H1 (cell line): ENCODE results near the gene RIPOR3. TPM values are rescaled to one million over a fixed set of nuclear protein-coding genes. Genes with fewer than 3 reads are reported as not detected.
"Not testable (repeated sequence)": the region's sequence is repeated elsewhere in the genome, so short reads cannot be mapped to it uniquely, and the experiment has no call there.

Experiments used
- CTCF ChIA-PET: fragments of 300-600 bp; sonication (Branson Sonifier 250); formaldehyde crosslinking; loops from one replicate; lab custom pipeline; 2021; ENCODE audit not compliant: partially characterized antibody; lab: Charles Lee
- POLR2A ChIA-PET: fragments of 300-600 bp; sonication (Branson Sonifier 250); formaldehyde crosslinking; loops from one replicate; lab custom pipeline; 2021; ENCODE audit warnings: inconsistent platforms; ENCODE audit not compliant: partially characterized antibody; lab: Charles Lee
- DNase-seq, 2 experiments: peaks; one replicate each; pipeline versions ENCODE4 v3.0.0 to v3.0.0-alpha.2; 2010 to 2022; ENCODE audit warnings: low spot score in 2 of 2, low read depth in 1 of 2, mixed read lengths in 1 of 2
- FAIRE-seq: peaks from 2 replicates; lab custom pipeline; 2011; peaks lifted over from hg19 to GRCh38; lab: Jason Lieb, UNC
- H2AFZ ChIP-seq: 2 replicates; pipeline ENCODE4 v1.8.1; 2012; ENCODE audit warnings: low read length, inconsistent platforms
- H2AK5ac ChIP-seq: 2 replicates; pipeline ENCODE4 v1.6.1; 2013; ENCODE audit warnings: low read depth, low read length
- H2BK120ac ChIP-seq: replicated peaks from 2 replicates; pipeline ENCODE3; 2013; ENCODE audit warnings: low read depth, low read length, inconsistent platforms
- H2BK12ac ChIP-seq: 2 replicates; pipeline ENCODE4 v1.6.1; 2013; ENCODE audit warnings: low read depth, low read length
- H2BK15ac ChIP-seq: 2 replicates; pipeline ENCODE4 v1.6.1; 2013; ENCODE audit warnings: low read length
- H2BK20ac ChIP-seq: 2 replicates; pipeline ENCODE4 v1.6.1; 2013; ENCODE audit warnings: low read length
- H2BK5ac ChIP-seq: 2 replicates; pipeline ENCODE4 v1.6.1; 2013; ENCODE audit warnings: low read depth, low read length
- H3K14ac ChIP-seq: 2 replicates; pipeline ENCODE4 v1.6.1; 2013; ENCODE audit warnings: inconsistent platforms; ENCODE audit not compliant: insufficient read length
- H3K18ac ChIP-seq: 2 replicates; pipeline ENCODE4 v1.6.1; 2013; ENCODE audit warnings: low read length; ENCODE audit errors: extremely low read depth
- H3K23ac ChIP-seq: 2 replicates; pipeline ENCODE4 v1.6.1; 2013; ENCODE audit warnings: inconsistent platforms; ENCODE audit not compliant: insufficient read length
- H3K23me2 ChIP-seq: 2 replicates; pipeline ENCODE4 v1.6.1; 2013; ENCODE audit warnings: low read depth, low read length
- H3K27ac ChIP-seq: 2 replicates; pipeline ENCODE4 v1.6.1; 2011; ENCODE audit warnings: low read depth, low read length, inconsistent platforms
- H3K27me3 ChIP-seq, 4 experiments: replicated peaks in 1 of 4; 1 replicate in 1 of 4; 2 replicates in 3 of 4; pipeline versions ENCODE4 v1.6.1 to v1.8.1; 2011 to 2013; ENCODE audit warnings: low read length in 3 of 4, mild to moderate bottlenecking in 3 of 4, inconsistent platforms in 2 of 4, mixed read lengths in 2 of 4, moderate library complexity in 1 of 4; ENCODE audit not compliant: control insufficient read depth in 3 of 4, insufficient read depth in 3 of 4; ENCODE audit errors: extremely low read depth in 1 of 4
- H3K36me3 ChIP-seq, 4 experiments: 2 replicates each; pipeline versions ENCODE4 v1.6.1 to v1.8.1; 2011 to 2013; ENCODE audit warnings: mild to moderate bottlenecking in 4 of 4, low read length in 3 of 4, moderate library complexity in 2 of 4, control low read depth in 1 of 4, inconsistent platforms in 1 of 4; ENCODE audit not compliant: insufficient read depth in 4 of 4, control insufficient read depth in 2 of 4
- H3K4ac ChIP-seq: replicated peaks from 2 replicates; pipeline ENCODE3; 2013; ENCODE audit warnings: low read length, low read depth, mixed read lengths, inconsistent platforms; ENCODE audit not compliant: insufficient read length
- H3K4me1 ChIP-seq, 4 experiments: replicated peaks in 1 of 4; 1 replicate in 1 of 4; 2 replicates in 3 of 4; pipeline versions ENCODE4 v1.6.1 to v1.8.1; 2011 to 2013; ENCODE audit warnings: low read length in 3 of 4, inconsistent platforms in 2 of 4, mixed read lengths in 1 of 4; ENCODE audit not compliant: insufficient read depth in 4 of 4, control insufficient read depth in 3 of 4
- H3K4me2 ChIP-seq, 2 experiments: 2 replicates each; pipeline versions ENCODE4 v1.6.1 to v1.8.1; 2011 to 2013; ENCODE audit warnings: low read depth in 2 of 2, low read length in 2 of 2, control low read depth in 1 of 2, inconsistent platforms in 1 of 2, mild to moderate bottlenecking in 1 of 2; ENCODE audit not compliant: insufficient read depth in 1 of 2
- H3K4me3 ChIP-seq, 4 experiments: fragments of 200-600, 300-600 bp in 1 of 4; sonication (generic), shearing (Covaris generic), sonication (Bioruptor Twin) in 1 of 4; 2 replicates each; pipeline versions ENCODE4 v1.5.1 to v1.8.1; 2011 to 2016; ENCODE audit warnings: low read length in 4 of 4, low read depth in 3 of 4, control low read depth in 2 of 4, inconsistent platforms in 2 of 4, mild to moderate bottlenecking in 2 of 4, mixed read lengths in 1 of 4, moderate library complexity in 1 of 4; ENCODE audit not compliant: insufficient read depth in 2 of 4; ENCODE audit errors: extremely low read depth in 1 of 4
- H3K56ac ChIP-seq: replicated peaks from 2 replicates; pipeline ENCODE3; 2013; ENCODE audit warnings: low read depth, mild to moderate bottlenecking, mixed read lengths, low read length, inconsistent platforms; ENCODE audit not compliant: insufficient read length
- H3K79me1 ChIP-seq: 2 replicates; pipeline ENCODE4 v1.6.1; 2013; ENCODE audit warnings: low read depth, low read length, control low read depth
- H3K79me2 ChIP-seq, 2 experiments: 2 replicates each; pipeline versions ENCODE4 v1.6.1 to v1.8.1; 2012 to 2013; ENCODE audit warnings: low read length in 2 of 2, mild to moderate bottlenecking in 2 of 2, inconsistent platforms in 1 of 2; ENCODE audit not compliant: insufficient read depth in 2 of 2, control insufficient read depth in 1 of 2
- H3K9ac ChIP-seq, 4 experiments: replicated peaks in 1 of 4; 1 replicate in 1 of 4; 2 replicates in 3 of 4; pipeline versions ENCODE4 v1.6.1 to v1.8.1; 2011 to 2013; ENCODE audit warnings: low read depth in 3 of 4, low read length in 3 of 4, control low read depth in 2 of 4, mild to moderate bottlenecking in 2 of 4, moderate library complexity in 2 of 4, inconsistent platforms in 1 of 4; ENCODE audit errors: extremely low read depth in 1 of 4
- H3K9me3 ChIP-seq, 2 experiments: 2 replicates each; pipeline versions ENCODE4 v1.6.1 to v1.8.1; 2012 to 2013; ENCODE audit warnings: mild to moderate bottlenecking in 2 of 2, moderate library complexity in 2 of 2, control low read depth in 1 of 2, inconsistent platforms in 1 of 2, low read depth in 1 of 2, low read length in 1 of 2, mixed read lengths in 1 of 2; ENCODE audit not compliant: insufficient read depth in 2 of 2
- H4K20me1 ChIP-seq, 2 experiments: replicated peaks in 1 of 2; 2 replicates each; pipeline versions ENCODE3 to v1.8.1; 2011 to 2013; ENCODE audit warnings: inconsistent platforms in 2 of 2, low read length in 2 of 2, mild to moderate bottlenecking in 1 of 2; ENCODE audit not compliant: insufficient read depth in 2 of 2, control insufficient read depth in 1 of 2
- H4K5ac ChIP-seq: 2 replicates; pipeline ENCODE4 v1.6.1; 2013; ENCODE audit warnings: low read length, low read depth, mixed read lengths, inconsistent platforms; ENCODE audit not compliant: insufficient read length
- H4K8ac ChIP-seq: 2 replicates; pipeline ENCODE4 v1.8.0; 2013; ENCODE audit warnings: mild to moderate bottlenecking, moderate library complexity, low read length, inconsistent platforms; ENCODE audit not compliant: insufficient read depth; ENCODE audit errors: extremely low read depth
- H4K91ac ChIP-seq: replicated peaks from 2 replicates; pipeline ENCODE3; 2013; ENCODE audit warnings: low read length, mixed read lengths, inconsistent platforms; ENCODE audit not compliant: insufficient read length
- WGBS, 2 experiments: shearing (Covaris generic) in 1 of 2; methylation state at CpG; one replicate each; pipeline versions ENCODE4 v1.1.6 to v1.1.7; 2013 to 2015; ENCODE audit warnings: low lambda C conversion rate in 2 of 2, mixed read lengths in 2 of 2, inconsistent platforms in 1 of 2, low coverage in 1 of 2, missing lambda C conversion rate in 1 of 2; ENCODE audit not compliant: insufficient replicate concordance in 2 of 2, insufficient coverage in 1 of 2, insufficient read length in 1 of 2; ENCODE audit errors: extremely low coverage in 1 of 2, missing lambda C conversion rate in 1 of 2; 5-methylcytosine and 5-hydroxymethylcytosine counted together
- polyA plus RNA-seq, 7 experiments: library from polyadenylated mRNA; depleted of rRNA in 3 of 7; stranded (reverse) in 5 of 7; unstranded in 2 of 7; fragments of >200 nt in 5 of 7; fragments of 200-250 nt in 2 of 7; gene quantifications; 1 replicate in 5 of 7; 2 replicates in 1 of 7; 4 replicates in 1 of 7; pipeline versions ENCODE4 v1.2.1 to v1.2.3, GENCODE V29; 2011 to 2013; ENCODE audit warnings: missing spikeins in 2 of 7, mixed read lengths in 2 of 7
- total RNA-seq: library from RNA; stranded (reverse); fragmentation: NEBNext Ultra II Directional; extraction: Animal tissue kit (Norgen Biotek cat#: 25700); gene quantifications from 2 replicates; pipeline ENCODE4 v1.2.1, GENCODE V29; 2021

RIPOR3 gene
- total and polyA plus RNA-seq, 2 of the 8 experiments (the other 6 are each of a cell fraction or from before 2014, with no cell fraction given) = 3.6 to 4.5 TPM

GRCh38 chr20:50703651-50704438, 12.5 kb upstream of the RIPOR3 start:
- Histone ChIP-seq H2BK5ac (0 out of 2 replicates have a peak overlapping the region, but pooled peaks have one; percentile 13), H2BK20ac (0 out of 2 replicates have a peak overlapping the region, but pooled peaks have one; percentile 29)
- H3K9ac ChIP-seq, H2BK120ac ChIP-seq, H3K4me1 ChIP-seq, H4K20me1 ChIP-seq, H4K5ac ChIP-seq, FAIRE-seq, H3K27me3 ChIP-seq, H3K4ac ChIP-seq, H3K56ac ChIP-seq, H3K23me2 ChIP-seq, DNase-seq, H3K79me2 ChIP-seq, H3K36me3 ChIP-seq, H3K4me3 ChIP-seq, H3K27ac ChIP-seq, H3K14ac ChIP-seq, H2BK12ac ChIP-seq, H4K91ac ChIP-seq, H3K23ac ChIP-seq, H3K79me1 ChIP-seq, H2BK15ac ChIP-seq, H2AFZ ChIP-seq, H4K8ac ChIP-seq, H3K9me3 ChIP-seq, H3K4me2 ChIP-seq, H2AK5ac ChIP-seq, H3K18ac ChIP-seq: not testable (repeated sequence)
- ChIA-PET CTCF (interaction anchor here (0.6 to 3.9 kb wide), 9 partner anchors 10 to 77 kb away, joined by 3 to 21 read pairs (median 4); no protein-coding TSS in a partner anchor), POLR2A (interaction anchor here (0.6 to 2.0 kb wide), 3 partner anchors 13 to 196 kb away, joined by 3 to 6 read pairs (median 4); partner anchors contain the start of gene PARD6B)
- WGBS, 2 experiments = 86% methylated on average over 9 of the region's 9 CpGs; no CpG with 5 or more reads in 1 of the 2 experiments
